HepG2 (cell line): Measurements from ENCODE around the gene PCYT2. TPM values are rescaled to one million over a fixed set of nuclear protein-coding genes. Genes with fewer than 3 reads are reported as not detected.

Experiments used
- AGO1 ChIP-seq: fragments of 200-400 bp; formaldehyde crosslinking; IDR thresholded peaks from 2 replicates; pipeline ENCODE4 v1.6.1; 2017; ENCODE audit warnings: mild to moderate bottlenecking, low read depth, low read length, moderate library complexity; ENCODE audit not compliant: poor library complexity, severe bottlenecking
- ARNT ChIP-seq: fragments of 450-650 bp; IDR thresholded peaks from 2 replicates; pipeline ENCODE4 v1.6.1; 2017
- CC2D1A ChIP-seq: sonication (generic); formaldehyde crosslinking; IDR thresholded peaks from 2 replicates; pipeline ENCODE4 v1.8.1; 2023; ENCODE audit warnings: mild to moderate bottlenecking, missing genetic modification reagents
- CEBPB ChIP-seq: IDR thresholded peaks from 2 replicates; pipeline ENCODE4 v1.6.1; 2011; ENCODE audit warnings: low read depth, low read length, improper control_type of control experiment, borderline replicate concordance
- FOXA1 ChIP-seq, 2 experiments: fragments of 450-650 bp in 1 of 2; sonication (generic) in 1 of 2; formaldehyde crosslinking in 1 of 2; IDR thresholded peaks; 2 replicates each; pipeline versions ENCODE4 v1.4.0 to v1.6.1; 2016 to 2020; ENCODE audit warnings: missing genetic modification reagents in 1 of 2
- KMT2B ChIP-seq: IDR thresholded peaks from 2 replicates; pipeline ENCODE4 v1.6.1; 2016; ENCODE audit warnings: missing genetic modification reagents, missing compliant biosample characterization
- MBD4 ChIP-seq: IDR thresholded peaks from 2 replicates; pipeline ENCODE4 v1.6.1; 2012; ENCODE audit warnings: low read length, inconsistent platforms, borderline replicate concordance
- PHB2 ChIP-seq: fragments of 450-650 bp; IDR thresholded peaks from 2 replicates; pipeline ENCODE4 v1.6.1; 2018; ENCODE audit not compliant: partially characterized antibody
- POLR2A ChIP-seq, 2 experiments: IDR thresholded peaks; 2 replicates each; pipeline ENCODE4 v1.6.1; 2011; ENCODE audit warnings: low read depth in 2 of 2, low read length in 2 of 2, mild to moderate bottlenecking in 1 of 2, moderate library complexity in 1 of 2; ENCODE audit not compliant: insufficient read depth in 1 of 2
- PTBP1 ChIP-seq: fragments of 200-400 bp; formaldehyde crosslinking; IDR thresholded peaks from 2 replicates; pipeline ENCODE4 v1.6.1; 2018; ENCODE audit warnings: low read length, low read depth; ENCODE audit not compliant: poor library complexity, severe bottlenecking
- RFXANK ChIP-seq: IDR thresholded peaks from 2 replicates; pipeline ENCODE4 v1.6.1; 2016
- SAP130 ChIP-seq: IDR thresholded peaks from 2 replicates; pipeline ENCODE4 v1.6.1; 2016; ENCODE audit warnings: low read depth
- SIX4 ChIP-seq: sonication (generic); formaldehyde crosslinking; IDR thresholded peaks from 2 replicates; pipeline ENCODE4 v1.4.0; 2020; ENCODE audit warnings: missing genetic modification reagents
- SSRP1 ChIP-seq: IDR thresholded peaks from 2 replicates; pipeline ENCODE4 v1.6.1; 2016; ENCODE audit warnings: control low read depth
- TCF12 ChIP-seq, 2 experiments: fragments of 450-650 bp in 1 of 2; sonication (generic) in 1 of 2; formaldehyde crosslinking in 1 of 2; IDR thresholded peaks; 2 replicates each; pipeline versions ENCODE4 v1.6.1 to v1.8.0; 2017 to 2022; ENCODE audit warnings: antibody characterized with exemption in 1 of 2, mild to moderate bottlenecking in 1 of 2, missing genetic modification reagents in 1 of 2, moderate library complexity in 1 of 2
- TGIF2 ChIP-seq: IDR thresholded peaks from 2 replicates; pipeline ENCODE4 v1.6.1; 2016; ENCODE audit warnings: control low read depth, missing compliant biosample characterization
- XBP1 ChIP-seq: sonication (generic); formaldehyde crosslinking; IDR thresholded peaks from 2 replicates; pipeline ENCODE4 v1.5.0; 2020; ENCODE audit warnings: missing genetic modification reagents
- ZNF33A ChIP-seq: sonication (generic); formaldehyde crosslinking; IDR thresholded peaks from 2 replicates; pipeline ENCODE4 v1.5.1; 2020; ENCODE audit warnings: missing genetic modification reagents, mild to moderate bottlenecking, moderate library complexity, borderline replicate concordance
- ZNF564 ChIP-seq: sonication (generic); formaldehyde crosslinking; IDR thresholded peaks from 2 replicates; pipeline ENCODE4 v1.8.1; 2023; ENCODE audit warnings: mild to moderate bottlenecking, missing genetic modification reagents
- ZNF569 ChIP-seq: sonication (generic); formaldehyde crosslinking; IDR thresholded peaks from 2 replicates; pipeline ENCODE4 v1.5.0; 2020; ENCODE audit warnings: mild to moderate bottlenecking, missing genetic modification reagents, moderate library complexity, borderline replicate concordance
- ZNF619 ChIP-seq: sonication (generic); formaldehyde crosslinking; IDR thresholded peaks from 2 replicates; pipeline ENCODE4 v1.4.0; 2020; ENCODE audit warnings: mild to moderate bottlenecking, missing genetic modification reagents
- ZNF746 ChIP-seq: sonication (generic); formaldehyde crosslinking; IDR thresholded peaks from 2 replicates; pipeline ENCODE4 v1.8.0; 2022; ENCODE audit warnings: mild to moderate bottlenecking, missing genetic modification reagents
- ZNF83 ChIP-seq: sonication (generic); formaldehyde crosslinking; IDR thresholded peaks from 2 replicates; pipeline ENCODE4 v1.4.0; 2020; ENCODE audit warnings: missing genetic modification reagents, mild to moderate bottlenecking, borderline replicate concordance
- ZNF879 ChIP-seq: sonication (generic); formaldehyde crosslinking; IDR thresholded peaks from 2 replicates; pipeline ENCODE4 v1.8.1; 2023; ENCODE audit warnings: missing genetic modification reagents
- polyA plus RNA-seq, 8 experiments: library from polyadenylated mRNA; depleted of rRNA in 3 of 8; stranded (reverse) in 7 of 8; unstranded in 1 of 8; fragments of >200 nt; fragmentation: Illumina TruSeq in 4 of 8; extraction: Trizol in 4 of 8; gene quantifications; 2 replicates each; pipeline versions ENCODE4 v1.2.1 to v1.2.3, GENCODE V29; 2011 to 2016; ENCODE audit warnings: low read depth in 4 of 8, missing spikeins in 1 of 8, mixed read lengths in 1 of 8; ENCODE audit not compliant: insufficient read depth in 1 of 8
- total RNA-seq, 5 experiments: library from RNA; depleted of rRNA; stranded (reverse); fragments of >200 nt; fragmentation: Illumina TruSeq; extraction: Trizol; gene quantifications; 2 replicates each; pipeline ENCODE4 v1.2.3, GENCODE V29; 2016; ENCODE audit warnings: low read depth in 1 of 5
- TF ChIP-seq, protein P1 (sequence below): sonication (generic); formaldehyde crosslinking; IDR thresholded peaks from 2 replicates; pipeline ENCODE4 v1.4.0; 2020; ENCODE audit warnings: missing genetic modification reagents
- TF ChIP-seq, protein P2 (sequence below): sonication (generic); formaldehyde crosslinking; IDR thresholded peaks from 2 replicates; pipeline ENCODE4 v1.4.0; 2020; ENCODE audit warnings: missing genetic modification reagents

PCYT2 gene
- total and polyA plus RNA-seq, 2 of the 13 experiments (the other 11 are each of a cell fraction or from before 2014, with no cell fraction given): 147 to 297 TPM

- TF ChIP-seq ZNF564 (no peak), ZNF33A (CRISPR knock-in tag) (no peak), CC2D1A (CRISPR knock-in tag) (no peak), SAP130 (peak; percentile 33; the same call in 1 of the 2 replicates), POLR2A (IDR thresholded peaks at IDR 0.05; ENCODE audit: insufficient read depth in 1 of 2, low read depth in 2 of 2, low read length in 2 of 2) (no peak), ZNF569 (no peak), PTBP1 (no peak), ZNF879 (CRISPR knock-in tag) (no peak), SSRP1 (CRISPR knock-in tag) (no peak), ZNF746 (0 out of 2 replicates have a peak, but pooled peaks have one; percentile 34), KMT2B (no peak; the same call in 1 of the 2 replicates), XBP1 (CRISPR knock-in tag) (no peak), MBD4 (no peak), SIX4 (no peak), FOXA1 (IDR thresholded peaks at IDR 0.05) (no peak), FOXA1 (CRISPR knock-in tag; IDR thresholded peaks at IDR 0.05) (0 out of 2 replicates have a peak, but pooled peaks have one; percentile 10), AGO1 (no peak), TCF12 (IDR thresholded peaks at IDR 0.05) (no peak), TCF12 (CRISPR knock-in tag; IDR thresholded peaks at IDR 0.05) (no peak), RFXANK (no peak), CEBPB (no peak), PHB2 (no peak), TGIF2 (no peak), ZNF83 (CRISPR knock-in tag) (no peak), ARNT (no peak), ZNF619 (CRISPR knock-in tag) (no peak)
- TF ChIP-seq, protein P1, sequence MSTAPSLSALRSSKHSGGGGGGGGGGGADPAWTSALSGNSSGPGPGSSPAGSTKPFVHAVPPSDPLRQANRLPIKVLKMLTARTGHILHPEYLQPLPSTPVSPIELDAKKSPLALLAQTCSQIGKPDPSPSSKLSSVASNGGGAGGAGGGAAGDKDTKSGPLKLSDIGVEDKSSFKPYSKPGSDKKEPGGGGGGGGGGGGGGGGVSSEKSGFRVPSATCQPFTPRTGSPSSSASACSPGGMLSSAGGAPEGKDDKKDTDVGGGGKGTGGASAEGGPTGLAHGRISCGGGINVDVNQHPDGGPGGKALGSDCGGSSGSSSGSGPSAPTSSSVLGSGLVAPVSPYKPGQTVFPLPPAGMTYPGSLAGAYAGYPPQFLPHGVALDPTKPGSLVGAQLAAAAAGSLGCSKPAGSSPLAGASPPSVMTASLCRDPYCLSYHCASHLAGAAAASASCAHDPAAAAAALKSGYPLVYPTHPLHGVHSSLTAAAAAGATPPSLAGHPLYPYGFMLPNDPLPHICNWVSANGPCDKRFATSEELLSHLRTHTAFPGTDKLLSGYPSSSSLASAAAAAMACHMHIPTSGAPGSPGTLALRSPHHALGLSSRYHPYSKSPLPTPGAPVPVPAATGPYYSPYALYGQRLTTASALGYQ (CRISPR knock-in tag): no peak
- TF ChIP-seq, protein P2, sequence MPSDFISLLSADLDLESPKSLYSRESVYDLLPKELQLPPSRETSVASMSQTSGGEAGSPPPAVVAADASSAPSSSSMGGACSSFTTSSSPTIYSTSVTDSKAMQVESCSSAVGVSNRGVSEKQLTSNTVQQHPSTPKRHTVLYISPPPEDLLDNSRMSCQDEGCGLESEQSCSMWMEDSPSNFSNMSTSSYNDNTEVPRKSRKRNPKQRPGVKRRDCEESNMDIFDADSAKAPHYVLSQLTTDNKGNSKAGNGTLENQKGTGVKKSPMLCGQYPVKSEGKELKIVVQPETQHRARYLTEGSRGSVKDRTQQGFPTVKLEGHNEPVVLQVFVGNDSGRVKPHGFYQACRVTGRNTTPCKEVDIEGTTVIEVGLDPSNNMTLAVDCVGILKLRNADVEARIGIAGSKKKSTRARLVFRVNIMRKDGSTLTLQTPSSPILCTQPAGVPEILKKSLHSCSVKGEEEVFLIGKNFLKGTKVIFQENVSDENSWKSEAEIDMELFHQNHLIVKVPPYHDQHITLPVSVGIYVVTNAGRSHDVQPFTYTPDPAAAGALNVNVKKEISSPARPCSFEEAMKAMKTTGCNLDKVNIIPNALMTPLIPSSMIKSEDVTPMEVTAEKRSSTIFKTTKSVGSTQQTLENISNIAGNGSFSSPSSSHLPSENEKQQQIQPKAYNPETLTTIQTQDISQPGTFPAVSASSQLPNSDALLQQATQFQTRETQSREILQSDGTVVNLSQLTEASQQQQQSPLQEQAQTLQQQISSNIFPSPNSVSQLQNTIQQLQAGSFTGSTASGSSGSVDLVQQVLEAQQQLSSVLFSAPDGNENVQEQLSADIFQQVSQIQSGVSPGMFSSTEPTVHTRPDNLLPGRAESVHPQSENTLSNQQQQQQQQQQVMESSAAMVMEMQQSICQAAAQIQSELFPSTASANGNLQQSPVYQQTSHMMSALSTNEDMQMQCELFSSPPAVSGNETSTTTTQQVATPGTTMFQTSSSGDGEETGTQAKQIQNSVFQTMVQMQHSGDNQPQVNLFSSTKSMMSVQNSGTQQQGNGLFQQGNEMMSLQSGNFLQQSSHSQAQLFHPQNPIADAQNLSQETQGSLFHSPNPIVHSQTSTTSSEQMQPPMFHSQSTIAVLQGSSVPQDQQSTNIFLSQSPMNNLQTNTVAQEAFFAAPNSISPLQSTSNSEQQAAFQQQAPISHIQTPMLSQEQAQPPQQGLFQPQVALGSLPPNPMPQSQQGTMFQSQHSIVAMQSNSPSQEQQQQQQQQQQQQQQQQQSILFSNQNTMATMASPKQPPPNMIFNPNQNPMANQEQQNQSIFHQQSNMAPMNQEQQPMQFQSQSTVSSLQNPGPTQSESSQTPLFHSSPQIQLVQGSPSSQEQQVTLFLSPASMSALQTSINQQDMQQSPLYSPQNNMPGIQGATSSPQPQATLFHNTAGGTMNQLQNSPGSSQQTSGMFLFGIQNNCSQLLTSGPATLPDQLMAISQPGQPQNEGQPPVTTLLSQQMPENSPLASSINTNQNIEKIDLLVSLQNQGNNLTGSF: no peak
Observed at GRCh38 chr17:81890447-81891302, 20.5 kb downstream of the PCYT2 start (continued).
